SK-N-MC (cell line): ENCODE measurements around the gene ST8SIA5.

Source experiments
- DNase-seq: peaks from one replicate; pipeline ENCODE4 v3.0.0-alpha.2; 2011; ENCODE audit warnings: low read depth, low spot score
- H3K27ac ChIP-seq: fragments of 200-600 bp; sonication (generic); 2 replicates; pipeline ENCODE4 v1.5.1; 2016; ENCODE audit warnings: mixed run types
- H3K36me3 ChIP-seq: fragments of 200-600 bp; sonication (generic); 2 replicates; pipeline ENCODE4 v1.6.1; 2017; ENCODE audit warnings: antibody characterized with exemption, low read length, mixed read lengths; ENCODE audit not compliant: insufficient read depth
- H3K4me3 ChIP-seq: fragments of 200-600 bp; sonication (generic); 2 replicates; pipeline ENCODE4 v1.5.1; 2016
- H3K9ac ChIP-seq: fragments of 200-600 bp; sonication (generic); 2 replicates; pipeline ENCODE4 v1.8.0; 2017; ENCODE audit warnings: mixed run types, mixed read lengths; ENCODE audit not compliant: insufficient read length
- H3K9me3 ChIP-seq: fragments of 200-600 bp; sonication (generic); 2 replicates; pipeline ENCODE4 v1.6.1; 2017; ENCODE audit warnings: low read depth, mild to moderate bottlenecking, antibody characterized with exemption, low read length, moderate library complexity, mixed read lengths
- EZH2 ChIP-seq: fragments of 200-600 bp; sonication (generic); IDR thresholded peaks from one replicate; pipeline ENCODE4 v1.6.1; 2017; ENCODE audit warnings: antibody characterized with exemption
- FOXP2 ChIP-seq: optimal IDR thresholded peaks from 2 replicates; pipeline ENCODE3; 2011; ENCODE audit warnings: mild to moderate bottlenecking, moderate library complexity; ENCODE audit not compliant: insufficient read depth; ENCODE audit errors: extremely low read length, control extremely low read depth
- POLR2AphosphoS5 ChIP-seq: IDR thresholded peaks from 2 replicates; pipeline ENCODE4 v1.6.1; 2012; ENCODE audit warnings: mild to moderate bottlenecking, low read depth, low read length, borderline replicate concordance

ST8SIA5 gene

GRCh38 chr18:46621111-46621766 is 135.6 kb downstream of the ST8SIA5 start:
- Histone ChIP-seq H3K27ac (no peak overlapping the region), H3K9me3 (no peaks in the 10 kb centered on the region), H3K36me3 (peaks cover 15% of the 10 kb centered on the region), H3K4me3 (no peak overlapping the region), H3K9ac (no peak overlapping the region)
- no peak for DNase-seq
- TF ChIP-seq EZH2 = no peak
- no peak for TF ChIP-seq POLR2AphosphoS5
- TF ChIP-seq FOXP2 = no peak

- no peak for DNase-seq
- H3K27ac ChIP-seq = no peak overlapping the region
- H3K4me3 ChIP-seq = no peak overlapping the region
- no peak for TF ChIP-seq POLR2AphosphoS5
- TF ChIP-seq FOXP2 = no peak
- TF ChIP-seq EZH2 = no peak
- peaks cover 27% of the 10 kb centered on the region for H3K36me3 ChIP-seq
- no peaks in the 10 kb centered on the region for H3K9me3 ChIP-seq
- no peak overlapping the region for H3K9ac ChIP-seq
These were observed 137.3 kb downstream of the ST8SIA5 start for GRCh38 chr18:46619559-46619958.
